ENCODE data around the gene C1orf35. TPM values are rescaled to one million over a fixed set of nuclear protein-coding genes. Genes with fewer than 3 reads are reported as not detected.

Gene C1orf35
- total RNA-seq, 1 experiment from 2014 or later, result 10.4 TPM

DNA sequence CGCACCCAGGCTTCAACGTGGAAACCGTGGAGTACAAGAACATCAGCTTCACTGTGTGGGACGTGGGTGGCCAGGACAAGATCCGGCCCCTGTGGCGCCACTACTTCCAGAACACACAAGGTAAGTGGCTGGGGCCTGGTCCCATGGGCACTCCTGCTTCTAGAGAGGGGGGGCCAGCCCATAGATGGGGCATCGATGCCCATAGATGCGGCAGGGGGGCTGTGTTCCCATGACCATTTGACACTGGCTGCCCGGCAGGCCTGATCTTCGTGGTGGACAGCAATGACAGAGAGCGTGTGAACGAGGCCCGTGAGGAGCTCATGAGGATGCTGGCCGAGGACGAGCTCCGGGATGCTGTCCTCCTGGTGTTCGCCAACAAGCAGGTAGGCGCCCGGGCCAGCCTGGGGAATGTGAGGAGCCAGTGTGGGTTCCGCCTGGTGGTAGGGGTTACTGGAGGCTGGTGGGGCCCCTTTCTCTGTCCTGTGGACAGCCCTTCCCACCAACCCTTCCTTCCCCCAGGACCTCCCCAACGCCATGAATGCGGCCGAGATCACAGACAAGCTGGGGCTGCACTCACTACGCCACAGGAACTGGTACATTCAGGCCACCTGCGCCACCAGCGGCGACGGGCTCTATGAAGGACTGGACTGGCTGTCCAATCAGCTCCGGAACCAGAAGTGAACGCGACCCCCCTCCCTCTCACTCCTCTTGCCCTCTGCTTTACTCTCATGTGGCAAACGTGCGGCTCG lies 5.6 kb downstream of the C1orf35 start:
- DNase-seq, result peak; percentile 27

DNA sequence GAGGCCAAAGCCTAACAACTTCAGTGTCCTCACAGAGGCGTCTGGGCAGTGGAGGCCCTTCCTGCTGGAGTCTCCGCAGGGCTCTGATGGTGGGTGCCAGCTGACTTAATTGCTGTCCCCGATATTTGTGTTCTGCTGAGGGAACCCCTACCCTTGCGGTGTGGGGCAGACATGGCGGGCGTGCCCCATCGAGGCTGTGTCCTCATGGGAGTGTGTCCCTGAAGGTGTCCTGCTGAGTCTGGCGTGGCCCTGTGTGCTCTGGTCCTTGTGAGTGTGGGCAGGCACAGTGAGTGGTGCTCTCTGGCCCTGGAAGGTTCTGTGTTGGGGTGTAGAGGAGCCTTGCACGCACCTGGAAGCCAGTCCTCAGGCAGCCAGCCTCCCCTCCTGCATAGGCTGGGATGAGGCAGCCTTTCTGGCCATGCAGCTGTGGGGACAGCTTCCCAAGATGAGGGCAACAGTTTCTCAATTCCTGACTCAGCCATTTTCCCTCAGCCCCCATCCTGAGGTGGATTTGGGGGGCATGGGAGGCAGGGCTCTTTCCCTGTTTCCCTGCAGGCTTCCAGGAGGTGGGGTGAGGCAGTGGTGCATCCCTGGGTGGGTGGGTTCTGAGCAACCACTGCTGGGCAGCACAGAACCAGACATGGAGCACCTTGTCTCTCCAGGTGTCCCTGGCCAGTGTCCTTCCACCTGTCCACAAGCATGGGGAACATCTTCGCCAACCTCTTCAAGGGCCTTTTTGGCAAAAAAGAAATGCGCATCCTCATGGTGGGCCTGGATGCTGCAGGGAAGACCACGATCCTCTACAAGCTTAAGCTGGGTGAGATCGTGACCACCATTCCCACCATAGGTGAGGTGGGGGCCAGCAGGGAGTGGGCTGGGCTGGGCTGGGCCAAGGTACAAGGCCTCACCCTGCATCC lies 6.5 kb downstream of the C1orf35 start:
- Histone ChIP-seq H3K9ac (ENCODE audit: low read length) (no peak overlapping the region), H3K4me1 (ENCODE audit: low read length) (peaks cover 10% of the 10 kb centered on the region), H3K9me2 (replicated peaks; ENCODE audit: insufficient read depth, low read length) (no peaks in the 10 kb centered on the region), H4K20me1 (ENCODE audit: insufficient read depth, low read depth, low read length) (peaks cover 76% of the 10 kb centered on the region), H3K27me3 (ENCODE audit: low read length) (no peaks in the 10 kb centered on the region), H3K79me2 (ENCODE audit: low read length) (peaks cover 74% of the 10 kb centered on the region), H3K4me2 (ENCODE audit: low read depth, low read length, poor library complexity, severe bottlenecking) (no peak overlapping the region), H3K27ac (ENCODE audit: low read length) (no peak overlapping the region), H3K36me3 (ENCODE audit: insufficient read depth, low read length) (peaks cover 35% of the 10 kb centered on the region), H2AFZ (ENCODE audit: low read length) (no peak overlapping the region), H3K4me3 (ENCODE audit: low read length) (no peak overlapping the region), H3K9me3 (ENCODE audit: low read length) (peaks cover 16% of the 10 kb centered on the region)
- DNase-seq, result no peak

More for the DNA sequence above, 5.6 kb downstream of the C1orf35 start:
- Histone ChIP-seq H3K36me3 (ENCODE audit: insufficient read depth, low read length) (peaks cover 27% of the 10 kb centered on the region), H3K27me3 (ENCODE audit: low read length) (no peaks in the 10 kb centered on the region), H3K27ac (ENCODE audit: low read length) (no peak overlapping the region), H3K9me2 (replicated peaks; ENCODE audit: insufficient read depth, low read length) (no peaks in the 10 kb centered on the region), H3K79me2 (ENCODE audit: low read length) (peaks cover 74% of the 10 kb centered on the region), H3K4me1 (ENCODE audit: low read length) (peaks cover 13% of the 10 kb centered on the region), H3K9me3 (ENCODE audit: low read length) (peaks cover 12% of the 10 kb centered on the region), H3K4me3 (ENCODE audit: low read length) (no peak overlapping the region), H3K9ac (ENCODE audit: low read length) (no peak overlapping the region), H4K20me1 (ENCODE audit: insufficient read depth, low read depth, low read length) (peaks cover 71% of the 10 kb centered on the region), H3K4me2 (ENCODE audit: low read depth, low read length, poor library complexity, severe bottlenecking) (no peak overlapping the region), H2AFZ (ENCODE audit: low read length) (no peak overlapping the region)

DNA sequence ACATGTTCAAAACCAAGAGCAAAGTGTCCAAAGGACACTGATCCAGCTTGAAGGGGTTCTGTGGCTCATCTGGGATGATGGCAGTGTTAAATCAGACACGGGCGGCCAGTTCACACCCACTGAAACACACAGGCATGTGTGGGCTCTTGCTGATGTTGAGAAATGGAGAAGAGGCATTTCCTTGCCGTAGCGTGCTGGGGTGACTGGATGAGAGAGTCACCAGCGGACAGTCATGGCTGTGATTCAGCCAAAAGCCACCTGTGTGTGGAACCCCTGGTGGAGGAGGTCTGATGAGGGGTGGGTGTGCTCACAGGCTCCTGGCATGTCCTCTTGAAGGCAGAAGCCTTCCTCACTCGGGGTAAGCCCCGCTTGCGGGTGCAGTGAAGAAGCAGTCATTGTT lies 7.2 kb downstream of the C1orf35 start:
- Histone ChIP-seq H3K79me2 (ENCODE audit: low read length) (peaks cover 74% of the 10 kb centered on the region), H3K36me3 (ENCODE audit: insufficient read depth, low read length) (peaks cover 43% of the 10 kb centered on the region), H3K27ac (ENCODE audit: low read length) (no peak overlapping the region), H3K27me3 (ENCODE audit: low read length) (no peaks in the 10 kb centered on the region), H3K9me3 (ENCODE audit: low read length) (peaks cover 19% of the 10 kb centered on the region), H3K4me2 (ENCODE audit: low read depth, low read length, poor library complexity, severe bottlenecking) (no peak overlapping the region), H3K9ac (ENCODE audit: low read length) (no peak overlapping the region), H2AFZ (ENCODE audit: low read length) (no peak overlapping the region), H4K20me1 (ENCODE audit: insufficient read depth, low read depth, low read length) (peaks cover 76% of the 10 kb centered on the region), H3K9me2 (replicated peaks; ENCODE audit: insufficient read depth, low read length) (no peaks in the 10 kb centered on the region), H3K4me3 (ENCODE audit: low read length) (no peak overlapping the region), H3K4me1 (ENCODE audit: low read length) (peaks cover 3% of the 10 kb centered on the region)
- no peak for DNase-seq

DNA sequence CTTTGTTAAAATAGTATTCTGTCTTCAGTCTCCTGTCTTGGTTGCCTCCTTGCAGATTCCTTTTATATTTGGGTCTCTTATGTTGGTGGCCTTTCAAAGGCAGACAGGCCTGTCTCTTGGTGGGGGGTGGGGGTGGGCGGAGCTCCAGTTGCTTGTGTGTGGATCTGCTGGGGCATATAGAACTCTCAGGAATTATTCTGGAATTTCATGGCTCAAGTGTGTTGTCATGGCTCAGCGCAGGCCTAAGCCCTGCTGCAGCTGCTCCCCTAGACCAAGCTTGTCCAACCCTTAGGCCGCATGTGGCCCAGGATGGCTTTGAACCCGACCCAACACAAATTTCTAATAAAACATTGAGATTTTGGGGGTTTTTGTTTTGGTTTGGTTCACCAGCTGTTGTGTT lies 8.0 kb downstream of the C1orf35 start:
- Histone ChIP-seq H3K27me3 (ENCODE audit: low read length) (no peaks in the 10 kb centered on the region), H4K20me1 (ENCODE audit: insufficient read depth, low read depth, low read length) (peaks cover 80% of the 10 kb centered on the region), H3K9ac (ENCODE audit: low read length) (no peak overlapping the region), H3K4me1 (ENCODE audit: low read length) (no peaks in the 10 kb centered on the region), H3K4me3 (ENCODE audit: low read length) (no peak overlapping the region), H3K27ac (ENCODE audit: low read length) (no peak overlapping the region), H3K79me2 (ENCODE audit: low read length) (peaks cover 81% of the 10 kb centered on the region), H3K9me2 (replicated peaks; ENCODE audit: insufficient read depth, low read length) (no peaks in the 10 kb centered on the region), H3K36me3 (ENCODE audit: insufficient read depth, low read length) (peaks cover 50% of the 10 kb centered on the region), H2AFZ (ENCODE audit: low read length) (no peak overlapping the region), H3K4me2 (ENCODE audit: low read depth, low read length, poor library complexity, severe bottlenecking) (no peak overlapping the region), H3K9me3 (ENCODE audit: low read length) (peaks cover 19% of the 10 kb centered on the region)
- DNase-seq, result no peak

DNA sequence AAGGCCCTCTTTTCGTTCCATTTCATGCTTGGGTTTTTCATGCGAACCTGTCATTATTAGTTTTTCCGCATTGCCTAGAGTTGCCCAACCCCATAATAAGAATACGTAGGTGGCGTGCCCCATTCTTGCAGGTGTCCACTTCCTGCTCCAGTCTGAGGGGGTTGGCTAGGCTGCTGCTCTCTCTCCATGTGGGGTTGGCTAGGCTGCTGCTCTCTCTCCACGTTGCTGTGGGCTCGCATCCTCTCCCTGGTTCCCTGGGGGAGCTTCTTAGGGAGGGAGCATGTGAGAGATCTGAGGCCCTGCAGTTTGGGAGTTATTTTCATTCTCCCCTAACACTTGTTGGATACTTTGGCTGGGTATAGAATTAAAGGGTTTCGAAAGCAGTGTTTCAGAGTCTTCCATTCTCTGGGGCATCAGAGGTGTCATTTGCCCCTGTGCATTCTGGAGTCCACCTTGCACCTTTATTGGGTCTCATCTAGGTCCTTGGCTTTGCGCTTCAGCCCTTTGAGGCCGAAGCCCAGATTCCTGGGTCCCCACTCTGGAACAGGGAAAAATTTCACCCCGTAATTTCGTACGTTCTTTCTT lies 8.6 kb downstream of the C1orf35 start:
- Histone ChIP-seq H3K27me3 (ENCODE audit: low read length) (no peaks in the 10 kb centered on the region), H3K4me1 (ENCODE audit: low read length) (no peaks in the 10 kb centered on the region), H4K20me1 (ENCODE audit: insufficient read depth, low read depth, low read length) (peaks cover 86% of the 10 kb centered on the region), H3K27ac (ENCODE audit: low read length) (no peak overlapping the region), H3K9me2 (replicated peaks; ENCODE audit: insufficient read depth, low read length) (no peaks in the 10 kb centered on the region), H3K36me3 (ENCODE audit: insufficient read depth, low read length) (peaks cover 55% of the 10 kb centered on the region), H2AFZ (ENCODE audit: low read length) (no peak overlapping the region), H3K9ac (ENCODE audit: low read length) (no peak overlapping the region), H3K4me3 (ENCODE audit: low read length) (no peak overlapping the region), H3K9me3 (ENCODE audit: low read length) (peaks cover 19% of the 10 kb centered on the region), H3K4me2 (ENCODE audit: low read depth, low read length, poor library complexity, severe bottlenecking) (no peak overlapping the region), H3K79me2 (ENCODE audit: low read length) (peaks cover 85% of the 10 kb centered on the region)
- DNase-seq, result peak; percentile 59

DNA sequence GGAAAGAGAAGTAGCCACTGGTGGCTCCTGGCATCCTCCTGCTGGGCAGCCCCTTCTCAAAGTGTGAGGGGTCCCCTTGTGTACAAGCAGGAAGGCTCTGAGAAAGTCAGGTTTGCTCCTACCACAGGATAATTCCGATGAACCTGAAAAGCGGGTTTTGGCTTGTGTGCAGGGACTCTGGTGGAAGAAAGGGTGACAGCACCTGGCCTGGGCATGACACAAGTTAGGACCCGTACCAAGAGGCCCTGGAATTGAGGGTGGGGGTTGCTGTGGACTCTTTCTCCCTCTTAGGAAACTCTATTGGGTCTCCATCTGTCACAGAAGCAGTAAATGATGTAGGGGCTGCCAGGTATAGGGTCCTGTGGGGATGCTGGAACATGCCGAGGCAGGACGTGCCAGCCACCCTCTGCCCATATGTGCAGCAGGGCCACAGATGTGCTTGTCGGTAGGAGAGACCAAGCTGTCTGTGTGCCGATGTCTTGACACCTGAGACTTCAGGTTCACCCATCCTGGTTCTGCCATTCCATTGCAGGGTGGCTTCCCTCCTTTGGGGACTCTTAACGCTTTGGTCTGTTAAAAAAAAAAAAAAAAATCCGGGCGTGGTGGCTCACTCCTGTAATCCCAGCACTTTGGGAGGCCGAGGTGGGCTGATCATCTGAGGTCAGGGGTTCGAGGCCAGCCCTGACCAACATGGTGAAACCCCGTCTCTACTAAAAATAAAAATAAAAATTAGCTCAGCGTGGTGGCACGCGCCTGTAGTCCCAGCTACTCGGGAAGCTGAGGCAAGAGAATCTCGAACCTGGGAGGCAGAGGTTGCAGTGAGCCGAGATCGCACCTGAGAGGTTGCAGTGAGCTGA lies 9.8 kb downstream of the C1orf35 start:
- Histone ChIP-seq H3K9me3 (ENCODE audit: low read length) (peaks cover 19% of the 10 kb centered on the region), H2AFZ (ENCODE audit: low read length) (no peak overlapping the region), H3K4me2 (ENCODE audit: low read depth, low read length, poor library complexity, severe bottlenecking) (no peak overlapping the region), H3K4me1 (ENCODE audit: low read length) (no peaks in the 10 kb centered on the region), H3K27me3 (ENCODE audit: low read length) (no peaks in the 10 kb centered on the region), H4K20me1 (ENCODE audit: insufficient read depth, low read depth, low read length) (peaks cover 89% of the 10 kb centered on the region), H3K4me3 (ENCODE audit: low read length) (no peak overlapping the region), H3K79me2 (ENCODE audit: low read length) (peaks cover 95% of the 10 kb centered on the region), H3K27ac (ENCODE audit: low read length) (no peak overlapping the region), H3K9ac (ENCODE audit: low read length) (no peak overlapping the region), H3K9me2 (replicated peaks; ENCODE audit: insufficient read depth, low read length) (no peaks in the 10 kb centered on the region), H3K36me3 (ENCODE audit: insufficient read depth, low read length) (peaks cover 60% of the 10 kb centered on the region)
- DNase-seq, result no peak

DNA sequence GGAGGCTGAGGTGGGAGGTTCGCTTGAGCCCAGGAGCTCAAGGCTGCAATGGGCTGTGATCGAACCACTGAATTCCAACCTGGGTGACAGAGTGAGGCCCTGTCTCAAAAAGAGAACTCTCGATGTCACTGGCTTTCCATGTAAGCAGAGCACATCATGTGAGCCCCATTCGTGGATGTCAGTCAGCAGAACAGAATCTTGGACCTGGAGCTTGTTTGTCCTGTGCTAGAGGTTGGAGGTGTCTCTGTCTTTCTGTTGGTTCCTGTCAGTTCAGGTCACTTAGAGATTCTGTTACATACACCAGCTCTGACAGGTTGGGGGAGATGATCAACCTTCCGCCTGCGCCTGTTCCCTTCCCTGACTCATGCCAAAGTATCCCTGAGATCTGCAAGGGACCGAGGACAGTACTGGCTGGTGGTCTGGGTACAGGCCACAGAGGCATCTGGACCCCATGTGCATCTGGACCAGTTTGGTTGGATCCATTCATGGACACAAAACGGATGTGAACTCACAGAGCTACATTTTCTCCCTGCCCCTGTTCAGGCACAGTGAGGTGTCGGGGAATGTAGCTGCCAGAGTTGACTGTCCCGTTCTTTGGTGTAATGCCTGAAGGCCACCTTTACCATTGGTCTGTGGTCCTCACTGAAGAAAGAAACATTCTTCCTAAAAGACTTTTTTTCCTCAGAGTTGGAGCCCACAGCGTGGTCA lies 10.6 kb downstream of the C1orf35 start:
- Histone ChIP-seq H3K27ac (ENCODE audit: low read length) (no peak overlapping the region), H3K27me3 (ENCODE audit: low read length) (no peaks in the 10 kb centered on the region), H3K79me2 (ENCODE audit: low read length) (peaks cover 99% of the 10 kb centered on the region), H3K4me1 (ENCODE audit: low read length) (no peaks in the 10 kb centered on the region), H2AFZ (ENCODE audit: low read length) (no peak overlapping the region), H3K9me2 (replicated peaks; ENCODE audit: insufficient read depth, low read length) (no peaks in the 10 kb centered on the region), H3K36me3 (ENCODE audit: insufficient read depth, low read length) (peaks cover 57% of the 10 kb centered on the region), H3K9me3 (ENCODE audit: low read length) (peaks cover 19% of the 10 kb centered on the region), H3K9ac (ENCODE audit: low read length) (no peak overlapping the region), H3K4me2 (ENCODE audit: low read depth, low read length, poor library complexity, severe bottlenecking) (no peak overlapping the region), H3K4me3 (ENCODE audit: low read length) (no peak overlapping the region), H4K20me1 (ENCODE audit: insufficient read depth, low read depth, low read length) (peaks cover 90% of the 10 kb centered on the region)
- no peak for DNase-seq

Data from Karpas-422 (cell line).